CD14-positive monocyte (primary cell): ENCODE measurements around the gene WDFY4. TPM values are rescaled to one million over a fixed set of nuclear protein-coding genes. Genes with fewer than 3 reads are reported as not detected.

ENCODE experiments used
- DNase-seq, 3 donors: peaks; one replicate each; pipeline ENCODE4 v3.0.0-alpha.2; 2011 to 2022
- H2AFZ ChIP-seq: 2 replicates; pipeline ENCODE4 v1.6.0; 2012; ENCODE audit warnings: mild to moderate bottlenecking, low read depth, low read length, inconsistent platforms; ENCODE audit not compliant: insufficient read depth, poor library complexity, severe bottlenecking
- H3K27ac ChIP-seq, 2 donors: 1 replicate in 1 of 2; 2 replicates in 1 of 2; pipeline ENCODE4 v1.5.1; 2012 to 2013; ENCODE audit warnings: low read length in 2 of 2, control low read depth in 1 of 2, inconsistent platforms in 1 of 2, low read depth in 1 of 2, mild to moderate bottlenecking in 1 of 2
- H3K27me3 ChIP-seq, 2 donors: one replicate each; pipeline versions ENCODE4 v1.6.0 to v1.6.1; 2011 to 2013; ENCODE audit warnings: low read length in 2 of 2; ENCODE audit not compliant: control insufficient read depth in 2 of 2, insufficient read depth in 2 of 2
- H3K36me3 ChIP-seq, 2 donors: replicated peaks in 1 of 2; 1 replicate in 1 of 2; 2 replicates in 1 of 2; pipeline versions ENCODE4 v1.5.1 to v1.6.1; 2012 to 2013; ENCODE audit warnings: low read length in 2 of 2, control low read depth in 1 of 2, inconsistent platforms in 1 of 2, mild to moderate bottlenecking in 1 of 2; ENCODE audit not compliant: insufficient read depth in 2 of 2, control insufficient read depth in 1 of 2
- H3K4me1 ChIP-seq, 2 donors: 1 replicate in 1 of 2; 2 replicates in 1 of 2; pipeline versions ENCODE4 v1.5.1 to v1.6.1; 2012 to 2013; ENCODE audit warnings: low read length in 2 of 2, control low read depth in 1 of 2, inconsistent platforms in 1 of 2, mild to moderate bottlenecking in 1 of 2, moderate library complexity in 1 of 2; ENCODE audit not compliant: insufficient read depth in 2 of 2, control insufficient read depth in 1 of 2
- H3K4me2 ChIP-seq: replicated peaks from 2 replicates; pipeline ENCODE3; 2012; ENCODE audit warnings: low read length, moderate library complexity, mild to moderate bottlenecking; ENCODE audit not compliant: poor library complexity, severe bottlenecking; ENCODE audit errors: extremely low read depth
- H3K4me3 ChIP-seq, 3 experiments: fragments of 200-600 bp in 1 of 3; sonication (generic) in 1 of 3; replicated peaks in 1 of 3; 1 replicate in 2 of 3; 2 replicates in 1 of 3; pipeline ENCODE4 v1.5.1; 2011 to 2013; ENCODE audit warnings: low read length in 3 of 3, mild to moderate bottlenecking in 3 of 3, control low read depth in 2 of 3, low read depth in 2 of 3, inconsistent platforms in 1 of 3, moderate library complexity in 1 of 3
- H3K79me2 ChIP-seq: 2 replicates; pipeline ENCODE4 v1.6.0; 2012; ENCODE audit warnings: mild to moderate bottlenecking, control low read depth, inconsistent platforms, low read length, moderate library complexity; ENCODE audit not compliant: insufficient read depth
- H3K9ac ChIP-seq: 2 replicates; pipeline ENCODE4 v1.6.0; 2017; ENCODE audit warnings: low read length, mild to moderate bottlenecking; ENCODE audit not compliant: insufficient read depth, poor library complexity, severe bottlenecking
- H3K9me3 ChIP-seq, 2 donors: replicated peaks in 1 of 2; 1 replicate in 1 of 2; 2 replicates in 1 of 2; pipeline versions ENCODE4 v1.5.1 to v1.6.1; 2012 to 2013; ENCODE audit warnings: low read length in 2 of 2, control low read depth in 1 of 2; ENCODE audit not compliant: control insufficient read depth in 1 of 2, insufficient read depth in 1 of 2
- H4K20me1 ChIP-seq: 2 replicates; pipeline ENCODE4 v1.6.0; 2012; ENCODE audit warnings: mild to moderate bottlenecking, low read length, control low read depth, moderate library complexity; ENCODE audit not compliant: insufficient read depth
- H3K27ac Mint-ChIP-seq, 7 donors: one replicate each; pipeline ENCODE4 v1.8.0; 2020; ENCODE audit warnings: mild to moderate bottlenecking in 7 of 7, mixed read lengths in 7 of 7, moderate library complexity in 6 of 7, inconsistent platforms in 2 of 7
- H3K27me3 Mint-ChIP-seq, 3 donors: one replicate each; pipeline ENCODE4 v1.8.0; 2021 to 2022; ENCODE audit warnings: low read depth in 3 of 3, mild to moderate bottlenecking in 3 of 3, mixed read lengths in 3 of 3, moderate library complexity in 3 of 3, inconsistent platforms in 1 of 3
- H3K36me3 Mint-ChIP-seq, 2 donors: one replicate each; pipeline ENCODE4 v1.8.0; 2020; ENCODE audit warnings: mixed read lengths in 2 of 2, inconsistent platforms in 1 of 2, mild to moderate bottlenecking in 1 of 2
- H3K4me1 Mint-ChIP-seq: one replicate; pipeline ENCODE4 v1.8.0; 2020; ENCODE audit warnings: mild to moderate bottlenecking, mixed read lengths
- H3K4me3 Mint-ChIP-seq, 2 donors: one replicate each; pipeline ENCODE4 v1.8.0; 2020; ENCODE audit warnings: mild to moderate bottlenecking in 2 of 2, mixed read lengths in 2 of 2, moderate library complexity in 1 of 2
- H3K9me3 Mint-ChIP-seq, 7 donors: one replicate each; pipeline ENCODE4 v1.8.0; 2020 to 2022; ENCODE audit warnings: mixed read lengths in 7 of 7, mild to moderate bottlenecking in 6 of 7, moderate library complexity in 6 of 7, inconsistent platforms in 2 of 7
- WGBS: methylation state at CpG from one replicate; pipeline ENCODE4 v1.1.5; 2013; ENCODE audit warnings: missing lambda C conversion rate; ENCODE audit not compliant: insufficient coverage; 5-methylcytosine and 5-hydroxymethylcytosine counted together
- intact Hi-C, 2 donors: fragments of 100-400 bp; cut with micrococcal nuclease; formaldehyde crosslinking; loops; one replicate each; pipeline versions ENCODE4 v1.15.0 to v1.15.1; 2023
- polyA plus RNA-seq, 3 donors: library from polyadenylated mRNA; depleted of rRNA in 1 of 3; unstranded in 2 of 3; stranded (reverse) in 1 of 3; fragments of 300-500 nt in 2 of 3; fragments of >200 nt in 1 of 3; fragmentation: Illumina TruSeq in 2 of 3; gene quantifications; 1 replicate in 2 of 3; 2 replicates in 1 of 3; pipeline ENCODE4 v1.2.3, GENCODE V29; 2012 to 2021
- TF ChIP-seq, protein P1 (sequence below): fragments of 200-600 bp; IDR thresholded peaks from one replicate; pipeline ENCODE4 v1.8.0; 2022; ENCODE audit warnings: antibody characterized with exemption, mild to moderate bottlenecking

Gene WDFY4
- polyA plus RNA-seq, 3 donors = 7.5 to 36.1 (median 9.8) TPM

DNA sequence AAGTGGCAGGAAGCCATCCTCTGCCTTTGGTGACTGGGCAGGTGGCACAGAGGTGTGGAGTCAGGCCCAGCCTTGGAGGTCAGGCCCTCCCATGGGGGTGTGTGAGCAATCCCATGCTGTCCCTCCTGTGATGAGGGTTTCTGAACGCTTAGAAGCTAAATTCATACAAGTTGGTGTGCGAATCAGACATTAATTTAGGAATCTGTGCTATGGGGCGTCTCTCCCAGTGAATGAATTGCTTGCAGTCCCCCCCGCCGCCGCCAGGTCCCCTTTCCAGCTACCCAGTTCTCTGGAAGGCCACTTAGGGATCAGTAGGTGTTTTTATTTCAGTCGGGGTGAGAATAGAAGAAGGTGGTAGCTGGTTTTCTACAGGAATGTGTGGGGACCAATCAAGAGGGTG lies 217.4 kb downstream of the WDFY4 start:
- Histone ChIP-seq H3K9me3 (no peaks in the 10 kb centered on the region), H3K27me3 (no peaks in the 10 kb centered on the region), H3K9ac (no peak overlapping the region), H2AFZ (no peak overlapping the region), H3K4me2 (no peak overlapping the region), H3K4me1 (peaks cover 14 to 19% of the 10 kb centered on the region in 2 donors), H3K27ac (no peak overlapping the region), H4K20me1 (no peaks in the 10 kb centered on the region), H3K4me3 (no peak overlapping the region), H3K36me3 (peaks cover 55 to 97% of the 10 kb centered on the region in 2 donors), H3K79me2 (no peaks in the 10 kb centered on the region)
- peaks cover 57 to 78% of the 10 kb centered on the region in 2 donors for H3K36me3 Mint-ChIP-seq
- TF ChIP-seq, protein P1, sequence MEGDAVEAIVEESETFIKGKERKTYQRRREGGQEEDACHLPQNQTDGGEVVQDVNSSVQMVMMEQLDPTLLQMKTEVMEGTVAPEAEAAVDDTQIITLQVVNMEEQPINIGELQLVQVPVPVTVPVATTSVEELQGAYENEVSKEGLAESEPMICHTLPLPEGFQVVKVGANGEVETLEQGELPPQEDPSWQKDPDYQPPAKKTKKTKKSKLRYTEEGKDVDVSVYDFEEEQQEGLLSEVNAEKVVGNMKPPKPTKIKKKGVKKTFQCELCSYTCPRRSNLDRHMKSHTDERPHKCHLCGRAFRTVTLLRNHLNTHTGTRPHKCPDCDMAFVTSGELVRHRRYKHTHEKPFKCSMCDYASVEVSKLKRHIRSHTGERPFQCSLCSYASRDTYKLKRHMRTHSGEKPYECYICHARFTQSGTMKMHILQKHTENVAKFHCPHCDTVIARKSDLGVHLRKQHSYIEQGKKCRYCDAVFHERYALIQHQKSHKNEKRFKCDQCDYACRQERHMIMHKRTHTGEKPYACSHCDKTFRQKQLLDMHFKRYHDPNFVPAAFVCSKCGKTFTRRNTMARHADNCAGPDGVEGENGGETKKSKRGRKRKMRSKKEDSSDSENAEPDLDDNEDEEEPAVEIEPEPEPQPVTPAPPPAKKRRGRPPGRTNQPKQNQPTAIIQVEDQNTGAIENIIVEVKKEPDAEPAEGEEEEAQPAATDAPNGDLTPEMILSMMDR = no peak
- WGBS = 100% methylated on average over 2 of the region's 7 CpGs
- H3K27me3 Mint-ChIP-seq = no peaks in the 10 kb centered on the region
- DNase-seq = no peak
- no peaks in the 10 kb centered on the region for H3K9me3 Mint-ChIP-seq
- intact Hi-C loops = no loop called here
- H3K27ac Mint-ChIP-seq = no peak overlapping the region
- peaks cover 23% of the 10 kb centered on the region for H3K4me1 Mint-ChIP-seq
- H3K4me3 Mint-ChIP-seq = peak overlapping the region in 1 of 2 donors; percentile 4

DNA sequence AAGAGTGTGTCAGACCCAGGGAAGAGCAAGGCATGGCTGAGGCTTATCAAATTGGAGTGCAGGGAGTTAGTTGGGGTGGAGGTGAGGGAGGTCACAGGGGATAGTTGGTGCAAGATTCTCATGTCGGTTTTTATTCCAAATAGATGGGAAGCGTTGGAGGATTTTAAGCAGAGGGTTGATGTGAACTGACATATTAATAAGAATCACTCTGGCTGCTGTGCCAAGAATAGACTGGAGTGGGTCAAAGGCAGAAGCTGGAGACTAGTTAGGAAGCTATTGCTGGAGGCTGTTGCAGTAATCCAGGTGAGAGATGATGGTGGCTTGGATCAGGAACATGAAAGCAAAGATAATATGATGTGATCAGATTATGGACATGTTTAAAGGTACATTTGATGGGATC lies 218.5 kb downstream of the WDFY4 start:
- H3K9me3 ChIP-seq = no peaks in the 10 kb centered on the region
- no peak overlapping the region for H2AFZ ChIP-seq
- DNase-seq = no peak
- no peak overlapping the region for H3K27ac ChIP-seq
- no peaks in the 10 kb centered on the region for H3K27me3 ChIP-seq
- peaks cover 14 to 17% of the 10 kb centered on the region in 2 donors for H3K4me1 ChIP-seq
- no peak overlapping the region for H3K4me2 ChIP-seq
- TF ChIP-seq, protein P1 = no peak
- H3K36me3 Mint-ChIP-seq = peaks cover 55 to 77% of the 10 kb centered on the region in 2 donors
- WGBS = 100% methylated on average over 2 of the region's 2 CpGs
- H3K9me3 Mint-ChIP-seq = no peaks in the 10 kb centered on the region
- H3K4me3 ChIP-seq = no peak overlapping the region
- intact Hi-C loops = no loop called here
- H3K4me3 Mint-ChIP-seq = no peak overlapping the region
- peaks cover 20% of the 10 kb centered on the region for H3K4me1 Mint-ChIP-seq
- peaks cover 52 to 97% of the 10 kb centered on the region in 2 donors for H3K36me3 ChIP-seq
- H3K79me2 ChIP-seq = no peaks in the 10 kb centered on the region
- no peaks in the 10 kb centered on the region for H4K20me1 ChIP-seq
- H3K27me3 Mint-ChIP-seq = peaks cover 0 to 2% (median 0%) of the 10 kb centered on the region in 3 donors
- H3K27ac Mint-ChIP-seq = peak overlapping the region in 2 of 7 donors; percentile 22 to 26
- H3K9ac ChIP-seq = no peak overlapping the region
